Fibroblast of skin of right biceps (primary cell): ENCODE measurements around the gene P3H2.
A peak's percentile ranks its signal among the peaks of the same experiment; 100 is the strongest.

Experiments
- DNase-seq: peaks from one replicate; pipeline ENCODE4 v3.0.0-alpha.2; 2013

The P3H2 gene

DNA sequence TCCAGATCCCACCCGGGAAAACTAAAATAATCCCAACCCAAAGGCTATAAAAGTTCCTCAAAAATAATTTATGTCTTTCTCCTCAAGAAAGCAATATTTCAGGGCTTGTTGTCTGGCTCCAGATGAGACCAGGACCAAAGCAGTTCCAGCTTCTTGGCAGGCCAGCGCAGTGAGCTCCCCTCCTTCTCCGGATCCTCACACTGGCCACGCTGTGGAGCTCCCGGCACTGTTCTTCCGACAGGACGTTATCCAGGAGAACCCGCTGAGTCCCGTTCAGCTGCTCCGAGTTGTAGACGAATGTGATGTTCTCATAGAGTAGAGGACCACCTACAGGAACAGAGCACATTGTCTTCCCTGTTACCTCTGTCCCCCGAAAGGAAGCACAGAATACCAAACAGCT lies 146.3 kb downstream of the P3H2 start:
- DNase-seq = no peak

DNA sequence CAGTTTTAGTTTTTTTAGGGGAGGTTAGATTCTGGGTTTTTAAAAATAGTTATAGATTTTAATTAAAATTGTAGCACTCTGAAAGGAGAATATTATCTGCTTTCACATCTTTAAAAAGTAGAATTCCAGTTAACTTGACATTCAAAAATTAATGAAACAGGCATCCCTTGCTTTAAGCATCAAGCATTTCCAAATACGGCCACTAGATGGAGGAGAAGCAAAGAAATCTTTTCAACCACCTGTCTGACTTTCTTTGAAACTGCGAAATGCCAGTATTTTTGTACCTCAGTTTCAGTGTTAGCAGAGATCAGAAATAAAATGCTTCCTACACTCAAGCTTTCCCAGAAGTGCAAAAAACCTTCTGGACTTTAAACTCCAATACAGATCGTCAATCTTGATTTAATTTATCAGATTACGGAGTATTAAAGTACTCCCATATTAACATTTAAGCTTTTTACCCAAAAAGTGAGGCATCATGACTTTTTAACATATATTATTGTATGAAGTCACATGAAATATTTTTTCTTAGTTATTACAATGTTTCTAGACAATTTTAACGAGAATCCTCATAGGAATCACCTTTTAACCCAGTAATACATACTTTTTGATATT lies 153.3 kb downstream of the P3H2 start:
- DNase-seq = peak; percentile 60

DNA sequence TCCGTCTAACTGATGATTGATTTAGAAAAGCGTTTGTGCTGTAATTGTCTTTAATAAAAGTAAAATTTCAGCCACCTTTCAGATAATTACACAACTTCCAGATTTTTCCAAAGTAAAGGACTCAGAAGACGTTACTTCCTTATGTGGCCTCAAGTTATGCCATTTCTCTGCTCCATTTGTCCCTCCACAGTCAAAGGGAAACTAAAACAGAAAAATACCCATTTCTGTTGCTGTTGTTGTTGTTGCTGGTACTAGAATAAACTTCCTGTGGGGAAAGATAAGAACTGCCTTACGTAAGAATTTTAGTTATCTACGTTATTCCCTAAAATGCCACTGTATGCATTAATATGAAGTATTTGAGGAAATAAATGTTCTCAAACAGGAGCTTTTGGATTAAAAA lies 153.9 kb downstream of the P3H2 start:
- no peak for DNase-seq

DNA sequence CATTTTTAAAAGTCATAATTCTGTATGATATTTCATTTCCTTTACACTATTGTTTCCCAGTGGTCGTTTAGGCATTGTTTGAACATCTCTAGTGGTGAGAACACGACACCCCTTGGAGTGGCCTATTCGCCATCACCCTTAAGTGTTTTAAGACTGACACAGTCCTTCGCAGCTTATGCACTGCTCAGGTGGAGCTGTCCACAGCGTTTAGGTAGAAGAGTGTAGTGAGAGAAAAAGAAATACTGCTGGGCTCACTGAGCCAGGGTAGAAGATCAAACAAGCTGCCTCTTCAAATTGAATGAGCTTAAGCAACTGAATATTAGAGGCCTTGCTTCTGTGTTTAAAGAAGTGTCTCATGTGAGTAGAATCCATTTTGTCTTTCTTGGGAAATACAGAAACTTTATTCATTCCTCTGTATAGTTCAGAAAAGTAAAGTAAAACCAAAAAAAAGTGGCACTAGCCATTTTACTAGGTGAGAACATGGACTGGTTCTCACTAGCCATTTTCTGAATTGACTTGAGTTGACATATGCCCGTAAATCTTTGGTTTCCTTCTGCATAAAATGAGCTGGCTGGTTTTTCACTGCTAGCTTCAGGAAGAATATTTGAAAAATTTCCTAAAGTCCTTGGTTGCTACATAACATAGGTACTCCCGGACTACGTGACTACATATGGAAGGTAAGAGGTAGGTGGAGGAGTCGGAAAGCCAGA lies 155.9 kb downstream of the P3H2 start:
- DNase-seq = no peak

DNA sequence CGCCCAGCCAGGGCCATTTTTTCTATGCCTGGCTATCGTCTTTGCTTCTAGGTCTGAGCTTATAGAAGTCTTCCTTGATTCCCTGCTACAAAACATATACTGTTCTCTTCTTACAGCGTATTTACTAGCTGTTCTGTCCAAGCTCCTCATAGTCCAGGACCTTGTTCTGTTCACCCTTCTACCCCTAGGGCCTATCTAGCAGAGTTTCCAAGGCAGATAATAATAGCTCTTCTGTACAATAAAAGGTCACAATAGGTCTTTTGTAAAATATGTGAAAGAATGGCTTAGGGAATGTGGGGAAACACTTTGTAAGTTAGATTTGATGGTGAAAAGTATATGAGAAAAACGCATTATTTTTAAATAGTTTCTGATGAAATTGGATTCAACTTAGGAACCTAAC lies 158.2 kb downstream of the P3H2 start:
- DNase-seq = no peak

DNA sequence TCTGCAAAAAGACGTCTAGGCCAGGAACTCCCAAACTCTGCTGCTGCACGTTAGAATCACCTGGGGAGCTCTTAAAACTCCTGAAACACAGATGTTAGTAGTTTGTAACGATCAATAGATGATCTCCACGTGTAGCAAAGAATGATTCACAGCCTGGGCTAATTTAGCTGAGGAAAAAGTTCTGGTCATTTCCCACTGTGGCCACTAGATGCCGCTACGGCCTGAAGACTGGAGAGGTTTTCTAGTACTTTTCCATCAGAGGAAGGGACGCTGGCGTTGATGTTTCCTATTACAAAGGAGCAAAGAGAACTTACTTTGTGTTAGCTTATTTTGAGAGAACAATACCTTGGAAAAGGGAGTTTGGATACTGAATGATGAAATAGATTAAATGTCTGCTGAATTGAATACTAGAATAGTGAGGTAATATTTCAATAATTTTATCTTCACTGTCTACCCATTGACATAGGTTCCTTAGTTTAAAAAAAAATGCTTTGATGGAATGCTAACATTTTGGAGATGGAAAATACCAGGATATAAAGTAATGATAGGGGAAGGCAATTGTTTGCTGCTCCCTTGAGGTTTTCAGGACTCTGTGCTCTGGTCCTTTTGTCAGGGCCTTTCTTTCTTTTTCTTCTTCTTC lies 159.1 kb downstream of the P3H2 start:
- DNase-seq = peak; percentile 83

DNA sequence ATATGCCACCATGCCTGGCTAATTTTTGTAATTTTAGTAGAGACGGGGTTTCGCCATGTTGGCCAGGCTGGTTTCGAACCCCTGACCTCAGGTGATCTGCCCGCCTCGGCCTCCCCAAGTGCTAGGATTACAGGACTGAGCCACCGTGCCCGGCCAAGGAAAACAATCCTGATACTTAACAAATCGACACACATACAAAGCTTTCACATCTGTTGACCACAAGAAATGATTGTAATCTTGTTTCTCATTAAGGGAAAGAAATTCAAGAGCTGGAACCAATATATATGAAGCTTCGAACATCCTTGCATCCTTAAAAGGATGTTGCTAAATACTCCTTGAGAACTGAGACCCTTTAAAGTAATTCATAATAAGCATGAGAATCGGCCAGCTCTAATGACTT lies 159.6 kb downstream of the P3H2 start:
- peak; percentile 36 for DNase-seq

DNA sequence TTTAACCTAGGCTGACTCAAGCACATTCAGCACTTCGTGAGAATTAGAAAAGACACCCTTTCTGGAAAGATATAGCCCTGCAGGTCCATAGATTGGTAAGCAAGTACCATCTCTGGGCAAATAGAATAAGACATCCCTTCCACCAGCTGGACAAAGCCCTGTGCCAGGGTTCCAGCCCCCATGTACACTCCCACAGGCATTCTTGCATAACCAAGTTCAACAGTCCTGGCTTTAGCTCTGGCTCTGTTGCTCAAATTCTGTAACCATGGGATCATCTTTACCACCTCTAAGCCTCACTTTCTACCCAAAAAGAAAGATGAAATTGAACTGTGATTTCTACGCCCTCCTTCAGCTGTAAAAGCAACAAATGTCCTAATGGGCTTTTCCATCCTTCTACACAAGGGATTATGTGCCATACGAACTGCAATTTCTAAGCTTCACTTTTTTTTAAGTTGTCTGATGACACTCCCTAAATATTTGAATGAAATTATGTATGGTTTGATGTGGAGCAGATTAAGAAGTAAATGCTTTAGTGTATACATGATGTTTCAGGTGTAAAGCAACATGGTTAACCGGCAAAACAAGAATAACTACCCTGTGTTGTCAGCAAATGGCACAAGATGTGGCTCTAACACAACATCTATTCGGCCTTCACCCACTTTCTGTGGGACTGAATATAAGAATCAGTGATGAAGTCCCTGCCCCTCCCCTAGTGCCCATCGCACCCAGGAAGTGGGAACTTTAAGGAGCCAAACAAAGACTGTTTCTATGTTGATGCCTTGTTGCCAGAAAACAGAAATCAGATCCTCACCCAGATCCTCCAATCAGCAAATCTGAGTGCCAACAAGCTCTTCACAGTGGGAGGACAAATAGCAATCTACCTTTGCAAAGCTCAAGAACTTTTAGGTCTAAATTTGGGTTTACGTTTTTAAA lies 165.7 kb downstream of the P3H2 start:
- no peak for DNase-seq

DNA sequence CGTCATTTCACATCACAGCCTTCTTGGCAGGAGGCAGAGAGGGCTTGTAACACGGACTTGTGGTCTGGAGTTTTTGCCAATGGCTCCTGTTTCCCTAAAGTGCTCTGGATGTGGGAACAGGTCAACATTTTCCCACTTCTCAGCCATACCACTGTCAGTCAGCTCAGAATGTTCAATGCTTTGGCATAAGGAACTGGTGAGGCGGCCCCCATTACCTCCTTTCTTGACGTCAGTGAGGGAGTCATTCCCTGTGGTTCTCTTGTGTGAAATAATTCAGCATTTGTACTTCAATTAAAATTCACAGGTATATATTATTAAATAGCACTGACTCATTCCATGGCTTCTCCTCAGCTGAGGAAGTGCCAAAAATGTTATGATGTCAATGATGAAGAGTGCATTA lies 167.1 kb downstream of the P3H2 start:
- DNase-seq = peak; percentile 45

DNA sequence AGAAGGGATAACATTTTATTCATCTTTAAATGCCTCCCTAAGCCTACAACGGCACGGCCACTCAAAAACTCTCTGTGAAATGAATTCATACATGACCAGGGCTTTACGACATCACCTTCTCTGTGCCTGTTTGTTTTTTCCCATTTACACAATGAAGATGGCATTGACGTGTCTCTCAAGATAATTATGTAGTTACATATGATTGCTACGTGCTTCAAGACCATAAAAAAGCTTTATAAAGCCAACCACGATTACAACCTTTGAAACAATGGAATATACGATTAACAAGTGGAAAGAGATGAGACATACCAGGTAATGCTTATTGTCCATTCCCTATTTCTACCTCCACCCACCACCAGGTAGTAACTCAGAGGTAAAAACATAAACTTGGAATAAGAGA lies 168.4 kb downstream of the P3H2 start:
- no peak for DNase-seq

DNA sequence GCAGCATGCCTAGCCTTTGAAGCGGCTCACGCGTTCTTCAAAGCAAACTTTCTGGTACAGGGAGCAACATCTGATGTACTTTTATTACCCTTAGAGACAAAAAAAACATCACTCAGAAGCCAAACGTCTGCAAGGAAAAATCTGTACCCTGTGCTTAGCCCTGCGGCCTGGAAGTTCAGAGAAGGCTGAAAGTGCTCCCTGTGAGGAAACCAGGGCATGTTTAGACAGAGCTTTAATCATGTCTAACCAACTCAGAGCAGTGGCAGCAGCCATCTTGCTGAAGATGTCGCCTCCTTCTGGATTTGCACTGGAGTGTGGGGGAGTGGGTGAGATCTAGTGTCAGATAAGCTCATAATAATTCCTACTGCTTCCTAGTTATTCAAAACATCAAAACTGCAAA lies 170.4 kb downstream of the P3H2 start:
- DNase-seq = no peak

DNA sequence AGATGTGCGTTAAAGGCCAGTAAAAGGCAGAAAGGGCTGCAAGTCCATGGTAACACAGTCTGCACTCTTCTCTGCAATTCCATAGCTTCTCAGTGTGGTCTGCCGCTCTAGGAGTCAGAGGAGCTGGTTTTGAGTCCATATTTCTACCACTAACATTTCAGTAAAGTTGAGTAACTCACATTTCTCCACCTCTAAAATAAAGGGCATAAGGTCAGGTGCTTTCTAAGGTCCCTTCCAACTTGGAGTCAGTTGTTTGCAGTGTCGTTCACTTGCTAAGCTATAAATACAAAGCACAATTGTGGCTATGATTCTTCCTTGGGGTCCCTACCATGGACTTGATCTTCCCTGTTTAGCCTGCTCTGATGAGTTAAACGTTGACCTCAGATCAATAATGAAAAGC lies 171.1 kb downstream of the P3H2 start:
- no peak for DNase-seq

DNA sequence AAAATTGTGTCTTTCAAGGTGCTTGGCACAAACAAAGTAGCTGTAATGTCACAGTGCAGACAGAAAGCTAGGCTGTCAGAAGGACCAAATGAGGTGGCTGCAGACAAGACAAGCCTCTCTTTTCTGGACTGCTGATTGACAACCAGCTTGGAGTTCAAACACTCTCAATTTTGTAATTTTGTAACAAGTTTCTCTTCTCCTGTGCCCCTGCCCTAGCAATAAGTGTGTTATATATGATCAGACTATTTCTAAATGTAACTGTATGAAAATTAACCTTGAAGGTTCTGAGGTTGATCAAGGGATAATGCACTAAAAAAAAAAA lies 172.0 kb downstream of the P3H2 start:
- DNase-seq = no peak

DNA sequence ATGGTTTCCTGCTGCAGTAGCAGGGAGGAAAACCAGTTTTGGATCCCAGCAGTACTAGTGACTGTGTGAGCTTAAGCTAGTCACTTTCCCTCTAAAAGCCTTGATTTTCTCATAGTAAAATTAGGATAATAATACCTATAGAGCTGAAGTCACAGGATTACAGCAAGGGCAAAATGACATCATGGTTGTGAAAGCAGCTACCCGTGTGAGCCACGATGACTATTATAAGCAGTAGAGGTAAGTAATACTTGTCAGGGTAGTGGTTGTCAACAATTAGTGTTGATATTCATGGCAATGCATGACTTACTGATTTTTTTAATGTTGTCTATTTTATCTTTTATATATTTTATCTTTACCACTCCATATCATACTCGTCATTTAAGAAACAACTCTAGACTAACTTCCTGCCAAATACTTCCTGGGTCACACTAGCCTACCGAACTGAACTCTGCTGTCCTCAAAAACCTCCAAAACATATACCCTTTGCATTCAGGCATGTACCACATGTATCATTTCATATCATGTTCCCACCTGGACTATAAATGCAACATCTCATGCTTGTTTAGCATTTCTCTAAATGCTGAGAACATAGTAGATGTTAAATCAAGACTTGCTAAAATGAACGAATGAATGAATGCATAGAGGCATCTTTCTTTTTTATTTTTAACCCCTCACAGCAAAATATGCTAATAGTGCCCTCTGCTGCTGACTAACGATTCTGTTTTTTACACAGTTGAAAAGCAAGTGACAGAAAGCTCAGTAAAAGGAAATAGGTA lies 172.6 kb downstream of the P3H2 start:
- DNase-seq = peak; percentile 49

DNA sequence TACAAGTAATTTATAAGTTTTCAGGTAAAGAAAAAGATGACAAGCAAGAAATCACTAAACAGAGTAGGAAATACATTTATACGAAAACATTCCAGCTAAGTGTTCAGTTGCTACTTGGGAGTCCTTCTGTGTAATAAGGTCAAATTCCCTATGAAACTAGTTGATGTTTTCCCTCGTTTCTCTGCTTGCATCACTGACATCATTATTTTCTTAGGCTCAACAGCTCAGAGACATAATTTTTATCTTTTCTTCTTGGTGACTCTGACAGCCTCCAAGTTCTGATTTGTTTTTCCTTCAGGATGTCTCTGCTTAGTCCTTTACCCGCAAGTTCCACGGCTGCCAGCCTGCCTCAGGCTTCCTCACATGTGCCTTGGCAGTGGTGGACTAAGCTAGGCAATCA lies 173.6 kb downstream of the P3H2 start:
- no peak for DNase-seq

DNA sequence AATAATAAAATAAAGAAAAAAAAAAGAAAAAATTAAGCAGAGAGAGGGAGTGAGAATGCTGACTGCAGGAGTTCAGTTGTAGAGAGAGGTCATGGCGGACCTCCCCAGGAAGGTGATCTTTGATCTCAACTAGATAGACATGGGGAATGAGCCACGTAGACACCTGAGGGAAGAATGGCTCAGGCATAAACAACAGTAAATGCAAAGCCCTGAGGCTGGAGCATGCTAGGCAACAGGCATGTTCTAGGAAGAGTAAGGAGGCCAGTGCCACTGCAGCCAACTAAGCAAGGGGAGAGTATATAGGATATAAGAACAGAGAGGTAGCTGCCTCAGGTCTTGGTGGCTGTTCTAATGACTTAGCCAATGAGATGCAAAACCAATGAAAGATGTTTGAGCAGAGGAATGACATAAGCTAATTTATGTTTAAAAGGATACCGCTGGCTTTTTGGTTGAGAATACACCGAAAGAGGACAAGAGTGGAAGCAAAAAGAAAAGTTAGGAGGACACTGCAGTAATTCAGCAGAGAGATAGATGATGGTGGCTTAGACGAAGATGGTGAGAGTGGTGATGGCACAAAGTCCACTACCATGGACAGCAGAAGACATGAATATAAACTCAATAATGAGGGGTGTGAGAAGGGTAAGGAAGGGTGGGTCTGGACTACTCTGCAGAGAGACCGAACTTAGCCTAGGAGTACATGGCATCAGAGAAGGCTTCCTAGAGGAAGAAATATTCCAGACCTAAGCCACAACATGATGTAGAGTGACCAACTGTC lies 174.6 kb downstream of the P3H2 start:
- DNase-seq = no peak

DNA sequence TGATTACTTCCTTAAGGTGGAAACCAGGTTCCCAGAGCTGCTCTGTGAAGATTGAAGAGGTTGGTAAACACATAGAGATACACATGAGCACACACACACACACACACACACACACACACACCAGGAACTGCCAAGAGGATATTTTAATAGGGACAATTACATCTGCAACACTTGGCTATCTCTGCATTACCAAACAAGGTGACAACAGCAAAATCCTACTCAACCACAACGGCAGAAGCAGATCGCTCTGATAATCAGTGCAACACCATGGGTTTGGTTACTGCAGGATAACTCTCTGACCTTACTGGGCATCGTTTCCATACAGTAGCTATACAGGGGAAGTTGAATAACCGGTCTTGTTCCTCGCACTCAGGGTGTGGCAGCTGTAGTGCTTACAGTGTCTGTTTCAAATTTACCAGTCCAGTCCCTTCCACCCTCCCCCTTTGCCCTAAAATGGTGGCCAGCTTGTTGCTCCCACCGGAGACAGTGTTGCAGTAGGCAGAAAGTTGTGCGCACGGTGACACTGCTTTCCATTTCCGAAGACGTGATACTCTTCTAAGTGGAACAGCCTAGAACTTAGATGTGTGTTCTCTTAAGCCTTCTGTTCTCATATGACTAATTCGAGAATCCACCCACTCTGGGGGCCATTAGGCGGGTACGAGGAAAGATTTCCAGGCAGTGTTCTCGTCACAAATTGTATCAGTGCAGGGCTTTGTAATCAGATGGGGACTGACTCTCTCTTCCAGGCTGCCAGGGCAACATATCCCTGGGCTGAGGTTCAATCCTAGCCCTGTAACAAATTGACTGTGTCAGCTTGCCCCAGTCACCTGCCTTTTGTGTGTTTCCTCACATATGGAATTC lies 176.2 kb downstream of the P3H2 start:
- DNase-seq = no peak

DNA sequence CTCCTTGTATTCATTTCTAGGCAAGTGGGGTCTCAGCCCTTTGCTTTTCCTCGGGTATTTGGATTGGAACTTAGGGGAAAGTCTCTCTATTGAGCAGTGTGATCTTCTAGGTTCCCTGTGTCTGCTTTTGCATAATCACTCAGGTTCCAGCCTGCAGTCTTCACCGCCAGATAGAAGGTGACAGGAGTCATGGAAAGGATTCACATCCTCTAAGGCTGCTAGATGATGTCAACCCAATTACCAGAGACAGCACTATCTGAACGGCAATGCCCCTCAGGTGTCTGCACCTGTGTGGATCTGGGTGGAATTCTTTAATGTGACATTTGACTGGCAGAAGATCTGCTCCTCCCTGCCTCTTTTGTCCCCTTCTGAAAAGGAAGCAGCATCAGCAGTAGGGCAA lies 177.7 kb downstream of the P3H2 start:
- no peak for DNase-seq

DNA sequence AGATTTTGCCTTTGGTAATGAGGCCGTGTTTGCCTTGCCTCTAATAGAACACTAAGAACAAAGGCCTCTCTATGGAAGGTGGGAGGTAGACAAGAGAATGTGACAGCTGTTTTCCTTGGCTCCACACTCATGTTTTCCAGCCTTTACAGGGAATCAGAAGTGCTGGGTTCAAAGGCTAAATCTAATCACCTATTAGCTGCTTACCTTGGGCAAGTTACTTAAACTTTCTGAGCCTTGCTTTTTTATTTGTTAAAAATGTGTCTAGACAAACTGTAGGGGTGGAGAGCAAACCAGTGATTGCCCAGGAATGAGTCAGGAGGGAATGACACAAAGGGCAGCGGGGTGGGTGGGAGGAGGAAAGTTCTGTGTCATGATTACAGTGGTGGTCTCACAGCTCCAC lies 179.0 kb downstream of the P3H2 start:
- peak; percentile 68 for DNase-seq

DNA sequence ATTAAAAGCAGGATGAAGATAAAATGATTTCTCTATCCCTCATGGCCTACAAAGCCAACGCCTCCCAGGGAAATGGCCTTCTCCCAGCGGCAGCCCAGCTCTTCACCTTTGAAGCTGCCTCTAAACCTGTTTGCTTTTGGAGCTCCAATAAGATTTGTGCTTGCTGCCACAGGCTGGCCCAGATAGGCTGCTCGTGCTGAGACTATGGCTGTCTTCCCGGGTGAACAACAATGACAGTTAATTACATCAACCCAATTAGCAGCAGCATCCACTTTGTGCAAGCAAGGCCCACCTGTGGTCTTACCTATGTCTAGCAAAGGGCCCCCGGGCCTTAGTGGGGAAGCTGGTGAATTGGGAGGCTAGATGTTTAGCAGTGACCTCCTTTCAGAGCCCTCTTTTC lies 179.6 kb downstream of the P3H2 start:
- DNase-seq = no peak
